D721Med (cell line): ENCODE data around the gene GRXCR1.

ENCODE experiments used
- DNase-seq: peaks from one replicate; pipeline ENCODE4 v3.0.0; 2011; ENCODE audit warnings: low spot score; ENCODE audit not compliant: insufficient read length
- FAIRE-seq: peaks from 2 replicates; lab custom pipeline; 2011; peaks lifted over from hg19 to GRCh38; lab: Jason Lieb, UNC
- TF ChIP-seq, protein P1 (sequence below): IDR thresholded peaks from 2 replicates; pipeline ENCODE4 v1.5.1; 2012; ENCODE audit warnings: mild to moderate bottlenecking, control low read depth; ENCODE audit not compliant: insufficient read depth; ENCODE audit errors: missing control alignments

Gene GRXCR1

DNA sequence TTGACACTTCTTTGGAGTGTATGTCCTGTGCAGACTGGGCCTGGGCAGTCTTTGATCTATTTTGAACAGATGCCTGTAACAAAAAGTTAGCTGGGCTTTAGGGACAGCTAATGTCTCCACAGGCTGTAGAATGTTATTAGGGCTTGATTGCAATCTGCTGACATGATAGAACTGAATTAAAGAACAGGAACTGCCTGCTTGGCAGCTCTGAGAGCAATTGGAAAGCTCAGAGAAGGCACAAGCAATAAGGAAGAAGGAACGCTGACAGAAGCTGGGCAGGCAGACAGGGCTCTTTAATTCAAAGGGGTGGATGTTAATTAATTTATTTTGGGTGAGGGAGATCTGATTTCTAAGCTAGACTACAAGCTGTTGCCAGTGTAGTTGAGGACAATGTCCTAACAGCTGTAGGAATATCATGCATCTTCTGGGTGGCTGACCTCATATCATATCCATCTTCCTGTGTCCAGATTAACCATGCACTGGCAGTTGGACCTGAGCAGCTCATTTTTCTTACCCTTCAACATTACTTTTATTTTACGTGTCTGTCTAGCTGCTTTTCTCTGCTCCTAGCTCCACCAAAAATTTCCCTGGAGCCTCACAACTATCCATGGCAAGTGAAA is 20.7 kb upstream of the GRXCR1 start:
- TF ChIP-seq, protein P1, sequence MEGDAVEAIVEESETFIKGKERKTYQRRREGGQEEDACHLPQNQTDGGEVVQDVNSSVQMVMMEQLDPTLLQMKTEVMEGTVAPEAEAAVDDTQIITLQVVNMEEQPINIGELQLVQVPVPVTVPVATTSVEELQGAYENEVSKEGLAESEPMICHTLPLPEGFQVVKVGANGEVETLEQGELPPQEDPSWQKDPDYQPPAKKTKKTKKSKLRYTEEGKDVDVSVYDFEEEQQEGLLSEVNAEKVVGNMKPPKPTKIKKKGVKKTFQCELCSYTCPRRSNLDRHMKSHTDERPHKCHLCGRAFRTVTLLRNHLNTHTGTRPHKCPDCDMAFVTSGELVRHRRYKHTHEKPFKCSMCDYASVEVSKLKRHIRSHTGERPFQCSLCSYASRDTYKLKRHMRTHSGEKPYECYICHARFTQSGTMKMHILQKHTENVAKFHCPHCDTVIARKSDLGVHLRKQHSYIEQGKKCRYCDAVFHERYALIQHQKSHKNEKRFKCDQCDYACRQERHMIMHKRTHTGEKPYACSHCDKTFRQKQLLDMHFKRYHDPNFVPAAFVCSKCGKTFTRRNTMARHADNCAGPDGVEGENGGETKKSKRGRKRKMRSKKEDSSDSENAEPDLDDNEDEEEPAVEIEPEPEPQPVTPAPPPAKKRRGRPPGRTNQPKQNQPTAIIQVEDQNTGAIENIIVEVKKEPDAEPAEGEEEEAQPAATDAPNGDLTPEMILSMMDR = no peak
- FAIRE-seq (no peak), DNase-seq (no peak)

DNA sequence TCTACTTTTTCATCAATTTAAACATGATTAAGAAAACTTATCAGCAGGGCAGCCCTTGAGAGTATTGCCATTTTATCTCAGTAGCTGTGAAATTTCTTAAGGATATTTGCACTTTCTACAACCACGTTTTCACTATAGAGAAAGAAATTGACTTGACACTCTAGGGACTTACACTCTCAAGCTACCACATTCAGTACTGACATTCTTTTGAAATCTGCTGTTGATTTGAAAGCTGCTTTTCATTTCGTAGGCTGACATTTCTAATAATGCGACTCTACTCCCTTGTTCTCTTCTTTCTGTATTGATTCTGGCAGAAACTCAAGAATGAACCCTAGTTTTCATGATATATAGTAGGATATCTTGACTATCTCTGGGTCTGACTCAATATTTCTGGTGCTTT is 13.7 kb upstream of the GRXCR1 start:
- TF ChIP-seq, protein P1 = no peak
- DNase-seq = no peak
- no peak for FAIRE-seq

DNA sequence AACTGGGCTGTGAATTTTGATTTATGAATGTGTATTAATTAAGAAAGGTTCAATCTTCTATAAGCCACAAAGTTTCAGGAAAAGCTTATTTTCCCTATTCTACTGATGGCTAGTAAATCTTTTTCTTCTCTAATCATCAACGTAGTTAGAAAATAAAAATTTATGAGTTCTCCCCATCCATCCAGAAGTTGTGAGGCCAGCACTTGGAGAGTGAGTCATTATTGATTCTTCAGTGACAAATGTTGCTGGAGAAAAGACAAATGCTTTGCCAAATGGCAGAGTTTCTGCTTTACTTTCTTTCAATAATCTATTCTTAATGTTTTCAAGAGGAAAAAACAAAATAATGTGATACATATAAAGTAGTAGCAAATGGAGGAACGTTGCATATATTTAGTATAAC is 11.3 kb upstream of the GRXCR1 start:
- no peak for FAIRE-seq
- DNase-seq = no peak
- TF ChIP-seq, protein P1 = no peak

DNA sequence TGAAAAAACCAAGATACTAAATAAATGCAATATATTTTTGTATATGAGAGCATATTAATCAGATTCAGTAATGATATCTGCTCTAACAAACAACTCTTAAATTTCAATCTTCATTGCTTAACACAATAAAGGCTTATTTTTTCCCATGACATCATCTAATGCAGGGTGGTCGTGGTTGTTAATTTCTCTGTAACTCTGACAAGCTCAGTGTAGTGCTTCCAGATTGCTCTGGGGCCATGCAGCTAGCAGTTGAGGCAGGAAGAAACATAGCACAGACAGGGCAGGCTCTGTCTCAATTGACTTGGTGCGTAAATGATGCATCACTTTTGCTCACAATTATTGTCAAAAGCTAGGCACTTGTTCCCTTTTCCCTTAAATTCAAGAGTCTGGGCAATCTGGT is 869 bp upstream of the GRXCR1 start:
- DNase-seq (no peak), FAIRE-seq (no peak)
- TF ChIP-seq, protein P1 = no peak

DNA sequence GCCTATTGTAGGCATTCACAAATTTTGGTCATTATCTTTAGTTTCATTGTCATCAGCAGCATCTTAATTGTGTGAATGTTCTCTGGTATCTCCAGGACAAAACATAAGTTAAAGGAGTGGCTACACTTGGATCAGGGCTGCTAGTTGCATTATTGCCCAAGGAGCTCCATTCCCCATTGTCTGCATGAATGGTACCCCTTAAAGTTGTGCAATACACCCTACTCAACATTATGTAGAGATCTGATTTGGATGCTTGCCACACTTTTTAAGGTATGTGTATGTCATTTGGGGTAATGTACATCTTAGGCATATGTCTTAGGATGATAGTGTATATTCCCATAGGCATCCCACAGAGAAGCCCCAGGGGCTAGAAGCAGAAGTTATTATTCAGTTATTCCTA is 2.9 kb downstream of the GRXCR1 start:
- FAIRE-seq (no peak), DNase-seq (no peak)
- TF ChIP-seq, protein P1 = no peak

DNA sequence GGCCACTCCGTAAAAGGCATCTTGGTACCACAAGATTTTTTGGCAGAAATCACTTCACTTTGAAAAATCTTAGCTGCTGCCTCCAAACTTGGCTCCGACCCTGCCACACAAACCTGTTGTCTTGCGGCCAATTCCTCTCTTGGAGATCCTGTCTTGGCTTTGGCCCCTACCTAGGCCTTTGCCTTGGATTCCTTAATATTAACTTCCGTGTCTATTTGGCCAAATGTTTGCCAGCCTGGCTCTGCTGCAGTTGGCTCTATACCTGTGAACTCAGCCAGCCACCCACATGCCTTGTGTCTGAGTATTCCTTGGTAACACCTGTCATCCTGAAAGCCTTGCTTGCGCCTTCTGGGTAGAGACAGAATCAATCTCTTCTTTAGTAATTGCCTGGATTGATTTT is 12.5 kb downstream of the GRXCR1 start:
- FAIRE-seq (no peak), DNase-seq (no peak)
- TF ChIP-seq, protein P1 = no peak

DNA sequence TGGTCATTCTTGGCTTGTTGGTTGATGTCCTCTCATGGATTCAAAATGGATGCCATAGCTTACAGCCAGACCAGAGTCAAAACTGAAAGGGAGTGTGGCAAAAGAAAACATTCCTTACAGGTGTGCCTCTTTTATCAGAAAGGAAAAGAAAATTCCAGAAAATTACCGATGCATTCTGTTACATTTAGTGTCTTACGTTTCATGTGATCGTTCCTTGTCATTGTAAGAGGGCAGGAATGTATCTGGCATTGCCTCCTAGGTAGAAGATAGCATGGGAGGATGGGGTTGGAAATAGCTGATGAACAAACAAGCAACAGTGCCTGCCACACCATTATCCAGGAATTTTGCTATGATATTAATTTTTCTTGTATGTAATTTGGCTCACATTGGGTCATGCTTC is 13.1 kb downstream of the GRXCR1 start:
- TF ChIP-seq, protein P1 = no peak
- DNase-seq (no peak), FAIRE-seq (no peak)
